Measurements from ENCODE around the gene HMOX2.

GRCh38 chr16:4435337-4436067 lies 40.7 kb upstream of the HMOX2 start:
- TF ChIP-seq CTCF (IDR thresholded peaks at IDR 0.05) (no peak), POLR2AphosphoS5 (IDR thresholded peaks at IDR 0.05; ENCODE audit: low read depth, low read length) (no peak), TCF7L2 (IDR thresholded peaks at IDR 0.05; ENCODE audit: low read depth, low read length) (no peak), REST (IDR thresholded peaks at IDR 0.05; ENCODE audit: insufficient read depth in 1 of 2, low read depth in 2 of 2, low read length in 1 of 2) (no peak), SIN3A (IDR thresholded peaks at IDR 0.05; ENCODE audit: borderline replicate concordance, insufficient read depth, low read depth, low read length) (no peak)

Data from Panc1 (cell line).